IMR-90 (cell line): ENCODE measurements around the gene PTS. TPM values are rescaled to one million over a fixed set of nuclear protein-coding genes. Genes with fewer than 3 reads are reported as not detected.

Experiments
- ATAC-seq: fragments of 200-7000 bp; cut with Tn5 transposase; 2 replicates; pipeline ENCODE4 v1.9.1; 2020; ENCODE audit warnings: low read depth, mild to moderate bottlenecking, moderate library complexity
- BruUV-seq: library from RNA; stranded (reverse); fragments of 400-500 nt; replicated peaks from 2 replicates; lab custom pipeline; 2021; lab: Mats Ljungman, UMichigan
- CTCF ChIA-PET: fragments of 300-600 bp; formaldehyde crosslinking; extraction: SDS; loops from one replicate; lab custom pipeline; 2021; ENCODE audit warnings: antibody characterized with exemption; lab: Yijun Ruan, JAX
- POLR2A ChIA-PET: fragments of 300-600 bp; sonication (Branson Sonifier 250); formaldehyde crosslinking; loops from one replicate; lab custom pipeline; 2022; ENCODE audit warnings: antibody characterized with exemption; ENCODE audit not compliant: unreplicated experiment; lab: Charles Lee
- DNase-seq: peaks from one replicate; pipeline ENCODE4 v3.0.0; 2013
- H2AFZ ChIP-seq: replicated peaks from 2 replicates; pipeline ENCODE3; 2013; ENCODE audit warnings: low read length, mild to moderate bottlenecking; ENCODE audit not compliant: poor library complexity
- H2AK5ac ChIP-seq: 2 replicates; pipeline ENCODE4 v1.6.1; 2013; ENCODE audit warnings: low read depth, low read length, inconsistent platforms
- H2AK9ac ChIP-seq: replicated peaks from 2 replicates; pipeline ENCODE3; 2013; ENCODE audit warnings: mild to moderate bottlenecking, low read depth, low read length, moderate library complexity; ENCODE audit not compliant: poor library complexity
- H2BK120ac ChIP-seq: 2 replicates; pipeline ENCODE4 v1.6.1; 2013; ENCODE audit warnings: low read depth, low read length, inconsistent platforms
- H2BK15ac ChIP-seq: 3 replicates; pipeline ENCODE4 v1.6.1; 2013; ENCODE audit warnings: low read depth, low read length, inconsistent platforms
- H2BK20ac ChIP-seq: 2 replicates; pipeline ENCODE4 v1.6.1; 2013; ENCODE audit warnings: low read depth, mild to moderate bottlenecking, inconsistent platforms, low read length, moderate library complexity
- H2BK5ac ChIP-seq: 2 replicates; pipeline ENCODE4 v1.6.1; 2013; ENCODE audit warnings: mild to moderate bottlenecking, low read depth, low read length, inconsistent platforms; ENCODE audit not compliant: poor library complexity, severe bottlenecking
- H3K14ac ChIP-seq: replicated peaks from 2 replicates; pipeline ENCODE4 v1.6.1; 2013; ENCODE audit warnings: low read depth, low read length, inconsistent platforms
- H3K18ac ChIP-seq: 2 replicates; pipeline ENCODE4 v1.6.1; 2013; ENCODE audit warnings: low read depth, low read length, control low read depth
- H3K23ac ChIP-seq: 2 replicates; pipeline ENCODE4 v1.6.1; 2013; ENCODE audit warnings: low read depth, low read length, inconsistent platforms
- H3K27ac ChIP-seq: 2 replicates; pipeline ENCODE4 v1.5.1; 2013; ENCODE audit warnings: mild to moderate bottlenecking, control low read depth, low read length; ENCODE audit not compliant: insufficient read depth
- H3K27me3 ChIP-seq: 2 replicates; pipeline ENCODE4 v1.6.1; 2013; ENCODE audit warnings: low read length; ENCODE audit not compliant: control insufficient read depth, insufficient read depth
- H3K36me3 ChIP-seq: 2 replicates; pipeline ENCODE4 v1.6.1; 2013; ENCODE audit warnings: low read length, mixed read lengths; ENCODE audit not compliant: control insufficient read depth, insufficient read depth
- H3K4ac ChIP-seq: 2 replicates; pipeline ENCODE4 v1.6.1; 2013; ENCODE audit warnings: low read depth, low read length, inconsistent platforms
- H3K4me1 ChIP-seq: 2 replicates; pipeline ENCODE4 v1.6.1; 2013; ENCODE audit warnings: low read length, mixed read lengths; ENCODE audit not compliant: control insufficient read depth, insufficient read depth
- H3K4me2 ChIP-seq: 2 replicates; pipeline ENCODE4 v1.6.1; 2013; ENCODE audit warnings: low read depth, mild to moderate bottlenecking, control low read depth, low read length, moderate library complexity
- H3K4me3 ChIP-seq: 2 replicates; pipeline ENCODE4 v1.5.1; 2013; ENCODE audit warnings: low read depth, mild to moderate bottlenecking, control low read depth, low read length, moderate library complexity; ENCODE audit not compliant: insufficient read depth
- H3K56ac ChIP-seq: 2 replicates; pipeline ENCODE4 v1.6.1; 2013; ENCODE audit warnings: low read length, inconsistent platforms; ENCODE audit not compliant: insufficient read depth; ENCODE audit errors: extremely low read depth
- H3K79me1 ChIP-seq, 2 experiments: 2 replicates each; pipeline ENCODE4 v1.6.1; 2013; ENCODE audit warnings: low read length in 2 of 2, inconsistent platforms in 1 of 2, low read depth in 1 of 2
- H3K9ac ChIP-seq: 2 replicates; pipeline ENCODE4 v1.6.1; 2013; ENCODE audit warnings: low read depth, low read length, control low read depth
- H3K9me1 ChIP-seq: 2 replicates; pipeline ENCODE4 v1.6.1; 2013; ENCODE audit warnings: low read length, inconsistent platforms; ENCODE audit not compliant: insufficient read depth
- H3K9me3 ChIP-seq: 2 replicates; pipeline ENCODE4 v1.6.1; 2013; ENCODE audit warnings: low read length; ENCODE audit not compliant: control insufficient read depth, insufficient read depth
- H4K20me1 ChIP-seq: 2 replicates; pipeline ENCODE4 v1.6.1; 2013; ENCODE audit warnings: low read length, inconsistent platforms; ENCODE audit not compliant: insufficient read depth
- H4K5ac ChIP-seq: 2 replicates; pipeline ENCODE4 v1.6.1; 2013; ENCODE audit warnings: mild to moderate bottlenecking, low read depth, low read length, control low read depth
- H4K8ac ChIP-seq, 2 experiments: 2 replicates each; pipeline ENCODE4 v1.6.1; 2013; ENCODE audit warnings: low read depth in 2 of 2, low read length in 2 of 2, control low read depth in 1 of 2, inconsistent platforms in 1 of 2
- H4K91ac ChIP-seq: 2 replicates; pipeline ENCODE4 v1.6.1; 2013; ENCODE audit warnings: low read depth, low read length, inconsistent platforms; ENCODE audit not compliant: insufficient read depth
- BHLHE40 ChIP-seq: fragments of 150-350 bp; IDR thresholded peaks from 2 replicates; pipeline ENCODE4 v1.6.1; 2016; ENCODE audit warnings: mild to moderate bottlenecking, low read depth, low read length
- CEBPB ChIP-seq: IDR thresholded peaks from 2 replicates; pipeline ENCODE4 v1.6.1; 2012; ENCODE audit warnings: low read depth, low read length, improper control_type of control experiment
- FOS ChIP-seq: fragments of 150-350 bp; IDR thresholded peaks from 2 replicates; pipeline ENCODE4 v1.6.1; 2016; ENCODE audit warnings: low read depth, low read length
- MAZ ChIP-seq: IDR thresholded peaks from 2 replicates; pipeline ENCODE4 v1.6.1; 2012; ENCODE audit warnings: low read depth, mild to moderate bottlenecking, low read length, improper control_type of control experiment, moderate library complexity, borderline replicate concordance
- MXI1 ChIP-seq: IDR thresholded peaks from 2 replicates; pipeline ENCODE4 v1.6.1; 2012; ENCODE audit warnings: low read depth, mild to moderate bottlenecking, low read length, moderate library complexity, borderline replicate concordance
- NFE2L2 ChIP-seq: fragments of 150-350 bp; IDR thresholded peaks from 2 replicates; pipeline ENCODE4 v1.6.1; 2016; ENCODE audit warnings: low read depth, mild to moderate bottlenecking, low read length
- POLR2A ChIP-seq: IDR thresholded peaks from 2 replicates; pipeline ENCODE4 v1.6.1; 2012; ENCODE audit warnings: mild to moderate bottlenecking, low read depth, low read length
- RFX5 ChIP-seq: IDR thresholded peaks from 2 replicates; pipeline ENCODE4 v1.8.0; 2012; ENCODE audit warnings: low read depth, mild to moderate bottlenecking, low read length, moderate library complexity
- WGBS, 2 experiments: methylation state at CpG; one replicate each; pipeline versions ENCODE4 v1.1.5 to v1.1.7; 2013; ENCODE audit warnings: missing lambda C conversion rate in 2 of 2; ENCODE audit not compliant: insufficient read length in 1 of 2; ENCODE audit errors: extremely low coverage in 2 of 2; 5-methylcytosine and 5-hydroxymethylcytosine counted together
- dilution Hi-C: fragments of 300-500 bp; cut with HindIII; formaldehyde crosslinking; loops from one replicate; pipeline ENCODE4 v1.14.3; 2018; ENCODE audit warnings: low sequenced_read_pairs; ENCODE audit not compliant: unreplicated experiment
- in situ Hi-C: fragments of 300-500 bp; cut with MboI; formaldehyde crosslinking; loops from 3 replicates; pipeline ENCODE4 v1.14.3; 2019; ENCODE audit warnings: low sequenced_read_pairs, inconsistent platforms, mixed read lengths
- intact Hi-C: fragments of 100-400 bp; cut with micrococcal nuclease; formaldehyde crosslinking; loops from 2 replicates; pipeline ENCODE4 v1.10.0; 2022
- polyA plus RNA-seq, 3 experiments: library from polyadenylated mRNA; depleted of rRNA; stranded (reverse); fragments of >200 nt; gene quantifications; 2 replicates each; pipeline ENCODE4 v1.2.3, GENCODE V29; 2012; ENCODE audit warnings: low replicate concordance in 1 of 3
- total RNA-seq: library from RNA; depleted of rRNA; stranded (reverse); fragments of >200 nt; gene quantifications from 2 replicates; pipeline ENCODE4 v1.2.3, GENCODE V29; 2012
- TF ChIP-seq, protein P1 (sequence below): fragments of 150-350 bp; IDR thresholded peaks from 2 replicates; pipeline ENCODE4 v1.6.1; 2017; ENCODE audit warnings: mild to moderate bottlenecking, antibody characterized with exemption, low read length, low read depth
- TF ChIP-seq, protein P2 (sequence below): fragments of 150-350 bp; IDR thresholded peaks from 2 replicates; pipeline ENCODE4 v1.6.1; 2016; ENCODE audit warnings: low read depth, mild to moderate bottlenecking, low read length, moderate library complexity, borderline replicate concordance
- TF ChIP-seq, protein P3 (sequence below): conservative IDR thresholded peaks from 2 replicates; pipeline ENCODE4 v1.5.1; 2012; ENCODE audit warnings: mild to moderate bottlenecking, low read depth, low read length, improper control_type of control experiment

Gene PTS
- total and polyA plus RNA-seq, 2 of the 4 experiments (the other 2 are of a cell fraction): 21.0 to 51.8 TPM

DNA sequence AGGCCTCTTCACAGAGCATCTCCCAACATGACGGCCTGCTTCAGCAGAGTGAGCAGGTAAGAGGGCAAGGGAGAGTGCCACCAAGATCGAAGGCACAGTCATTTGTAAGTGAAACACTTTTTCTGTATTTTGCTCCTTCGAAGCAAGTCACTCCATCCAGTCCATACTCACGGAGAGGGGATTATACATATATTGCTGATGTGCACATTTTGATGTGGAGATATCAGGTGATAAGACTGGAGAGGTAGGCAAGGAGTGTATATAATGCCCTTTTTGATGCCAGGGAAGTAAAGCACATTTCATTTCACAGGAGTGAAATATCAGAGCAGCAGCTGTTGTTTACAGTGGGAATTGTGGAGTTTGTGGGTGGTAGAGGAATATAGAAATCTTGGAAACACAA, 11.2 kb downstream of the PTS start:
- H3K4ac ChIP-seq: no peak overlapping the region
- H3K14ac ChIP-seq: no peak overlapping the region
- H2BK15ac ChIP-seq: no peak overlapping the region
- H4K8ac ChIP-seq: no peak overlapping the region
- no TSS peak for BruUV-seq
- no peak overlapping the region for H2AK9ac ChIP-seq
- H3K4me3 ChIP-seq: no peak overlapping the region
- H3K27ac ChIP-seq: no peak overlapping the region
- H3K79me1 ChIP-seq: peaks cover 0 to 12% of the 10 kb centered on the region in 2 experiments; a peak in 3 of 4 replicates
- no peak for DNase-seq
- in situ Hi-C loops: no loop called here
- WGBS, 2 experiments: 100% methylated on average over 1 of the region's 4 CpGs; no CpG with 5 or more reads in 1 of the 2 experiments
- H2BK120ac ChIP-seq: no peak overlapping the region
- no peak overlapping the region for H3K18ac ChIP-seq
- no peak overlapping the region for H3K56ac ChIP-seq
- H3K4me2 ChIP-seq: no peak overlapping the region
- intact Hi-C loops: no loop called here
- peaks cover 6% of the 10 kb centered on the region for H3K4me1 ChIP-seq
- no peak overlapping the region for H2AK5ac ChIP-seq
- H2BK5ac ChIP-seq: no peak overlapping the region
- H2BK20ac ChIP-seq: no peak overlapping the region
- dilution Hi-C loops: no loop called here
- no peak overlapping the region for H3K23ac ChIP-seq
- no peaks in the 10 kb centered on the region for H3K9me3 ChIP-seq
- no peak for ATAC-seq
- no peaks in the 10 kb centered on the region for H4K20me1 ChIP-seq
- POLR2A ChIA-PET: no interaction called here
- no peak overlapping the region for H2AFZ ChIP-seq
- no peak overlapping the region for H3K9ac ChIP-seq
- H4K5ac ChIP-seq: no peak overlapping the region
- H3K9me1 ChIP-seq: peaks cover 8% of the 10 kb centered on the region; the same call in 1 of the 2 replicates
- H3K27me3 ChIP-seq: no peaks in the 10 kb centered on the region
- TF ChIP-seq, protein P1, sequence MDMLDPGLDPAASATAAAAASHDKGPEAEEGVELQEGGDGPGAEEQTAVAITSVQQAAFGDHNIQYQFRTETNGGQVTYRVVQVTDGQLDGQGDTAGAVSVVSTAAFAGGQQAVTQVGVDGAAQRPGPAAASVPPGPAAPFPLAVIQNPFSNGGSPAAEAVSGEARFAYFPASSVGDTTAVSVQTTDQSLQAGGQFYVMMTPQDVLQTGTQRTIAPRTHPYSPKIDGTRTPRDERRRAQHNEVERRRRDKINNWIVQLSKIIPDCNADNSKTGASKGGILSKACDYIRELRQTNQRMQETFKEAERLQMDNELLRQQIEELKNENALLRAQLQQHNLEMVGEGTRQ: no peak
- TF ChIP-seq, protein P2, sequence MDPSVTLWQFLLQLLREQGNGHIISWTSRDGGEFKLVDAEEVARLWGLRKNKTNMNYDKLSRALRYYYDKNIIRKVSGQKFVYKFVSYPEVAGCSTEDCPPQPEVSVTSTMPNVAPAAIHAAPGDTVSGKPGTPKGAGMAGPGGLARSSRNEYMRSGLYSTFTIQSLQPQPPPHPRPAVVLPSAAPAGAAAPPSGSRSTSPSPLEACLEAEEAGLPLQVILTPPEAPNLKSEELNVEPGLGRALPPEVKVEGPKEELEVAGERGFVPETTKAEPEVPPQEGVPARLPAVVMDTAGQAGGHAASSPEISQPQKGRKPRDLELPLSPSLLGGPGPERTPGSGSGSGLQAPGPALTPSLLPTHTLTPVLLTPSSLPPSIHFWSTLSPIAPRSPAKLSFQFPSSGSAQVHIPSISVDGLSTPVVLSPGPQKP: no peak
- TF ChIP-seq CEBPB (no peak), RFX5 (no peak), FOS (no peak), BHLHE40 (no peak), MAZ (no peak), POLR2A (no peak), MXI1 (no peak), NFE2L2 (no peak)
- TF ChIP-seq, protein P3, sequence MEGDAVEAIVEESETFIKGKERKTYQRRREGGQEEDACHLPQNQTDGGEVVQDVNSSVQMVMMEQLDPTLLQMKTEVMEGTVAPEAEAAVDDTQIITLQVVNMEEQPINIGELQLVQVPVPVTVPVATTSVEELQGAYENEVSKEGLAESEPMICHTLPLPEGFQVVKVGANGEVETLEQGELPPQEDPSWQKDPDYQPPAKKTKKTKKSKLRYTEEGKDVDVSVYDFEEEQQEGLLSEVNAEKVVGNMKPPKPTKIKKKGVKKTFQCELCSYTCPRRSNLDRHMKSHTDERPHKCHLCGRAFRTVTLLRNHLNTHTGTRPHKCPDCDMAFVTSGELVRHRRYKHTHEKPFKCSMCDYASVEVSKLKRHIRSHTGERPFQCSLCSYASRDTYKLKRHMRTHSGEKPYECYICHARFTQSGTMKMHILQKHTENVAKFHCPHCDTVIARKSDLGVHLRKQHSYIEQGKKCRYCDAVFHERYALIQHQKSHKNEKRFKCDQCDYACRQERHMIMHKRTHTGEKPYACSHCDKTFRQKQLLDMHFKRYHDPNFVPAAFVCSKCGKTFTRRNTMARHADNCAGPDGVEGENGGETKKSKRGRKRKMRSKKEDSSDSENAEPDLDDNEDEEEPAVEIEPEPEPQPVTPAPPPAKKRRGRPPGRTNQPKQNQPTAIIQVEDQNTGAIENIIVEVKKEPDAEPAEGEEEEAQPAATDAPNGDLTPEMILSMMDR: no peak
- CTCF ChIA-PET: interaction anchor here (0.6 to 1.1 kb wide), 2 partner anchors 22 to 133 kb away, joined by 4 to 9 read pairs; no protein-coding TSS in a partner anchor
- H4K91ac ChIP-seq: no peak overlapping the region
- H3K36me3 ChIP-seq: peaks cover 25% of the 10 kb centered on the region
